ENCODE results near the gene HIPK2.

Gene HIPK2

DNA sequence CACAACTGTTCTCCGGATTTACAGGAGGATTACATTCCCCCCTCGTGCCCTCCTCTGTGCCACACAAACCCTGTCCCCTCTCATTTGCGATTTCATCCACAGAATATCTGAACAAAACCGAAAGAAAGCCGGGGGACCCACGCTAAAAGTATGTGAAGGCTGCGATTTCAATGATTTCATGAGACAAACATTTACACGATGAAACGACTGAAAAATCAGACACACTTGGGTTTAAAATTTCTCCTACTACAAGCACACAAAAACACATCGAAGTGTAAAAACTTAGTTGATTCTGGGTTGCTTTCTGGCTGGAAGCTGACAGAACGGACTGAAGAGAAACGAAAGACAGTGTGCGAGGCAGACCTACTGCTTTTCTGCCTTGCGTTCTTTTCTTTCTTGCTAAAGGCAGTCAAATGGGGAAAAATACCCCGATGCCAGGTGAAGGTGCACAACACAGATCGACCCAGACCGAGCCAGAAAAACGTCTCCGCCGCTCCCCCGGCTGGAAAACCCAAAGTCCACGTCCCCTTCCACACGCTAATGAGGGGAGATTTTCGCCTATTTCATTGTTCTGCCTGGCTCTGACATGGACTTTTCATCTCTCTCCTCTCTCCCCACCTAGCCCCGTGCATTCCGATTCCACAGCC is 1.2 kb downstream of the HIPK2 start:
- Histone ChIP-seq H4K20me1 (ENCODE audit: insufficient read depth) (0 out of 2 replicates have a peak, but pooled peaks cover 15% of the 10 kb centered on the region), H3K36me3 (ENCODE audit: insufficient read depth) (no peaks in the 10 kb centered on the region), H3K9ac (peak overlapping the region; percentile 87), H3K27ac (peak overlapping the region; percentile 88), H3K79me2 (ENCODE audit: insufficient read depth, low read depth) (peaks cover 62% of the 10 kb centered on the region), H2AFZ (ENCODE audit: low read depth) (peak overlapping the region; percentile 38), H3K4me2 (peak overlapping the region; percentile 79), H3K27me3 (ENCODE audit: insufficient read depth, low read depth) (no peaks in the 10 kb centered on the region), H3K4me1 (ENCODE audit: low read depth, poor library complexity, severe bottlenecking) (peaks cover 43% of the 10 kb centered on the region), H3K4me3 (IDR thresholded peaks at IDR 0.05; ENCODE audit: insufficient read depth, low read depth, low read length) (no peak overlapping the region)
- TF ChIP-seq, protein P1, sequence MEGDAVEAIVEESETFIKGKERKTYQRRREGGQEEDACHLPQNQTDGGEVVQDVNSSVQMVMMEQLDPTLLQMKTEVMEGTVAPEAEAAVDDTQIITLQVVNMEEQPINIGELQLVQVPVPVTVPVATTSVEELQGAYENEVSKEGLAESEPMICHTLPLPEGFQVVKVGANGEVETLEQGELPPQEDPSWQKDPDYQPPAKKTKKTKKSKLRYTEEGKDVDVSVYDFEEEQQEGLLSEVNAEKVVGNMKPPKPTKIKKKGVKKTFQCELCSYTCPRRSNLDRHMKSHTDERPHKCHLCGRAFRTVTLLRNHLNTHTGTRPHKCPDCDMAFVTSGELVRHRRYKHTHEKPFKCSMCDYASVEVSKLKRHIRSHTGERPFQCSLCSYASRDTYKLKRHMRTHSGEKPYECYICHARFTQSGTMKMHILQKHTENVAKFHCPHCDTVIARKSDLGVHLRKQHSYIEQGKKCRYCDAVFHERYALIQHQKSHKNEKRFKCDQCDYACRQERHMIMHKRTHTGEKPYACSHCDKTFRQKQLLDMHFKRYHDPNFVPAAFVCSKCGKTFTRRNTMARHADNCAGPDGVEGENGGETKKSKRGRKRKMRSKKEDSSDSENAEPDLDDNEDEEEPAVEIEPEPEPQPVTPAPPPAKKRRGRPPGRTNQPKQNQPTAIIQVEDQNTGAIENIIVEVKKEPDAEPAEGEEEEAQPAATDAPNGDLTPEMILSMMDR (conservative IDR thresholded peaks at IDR 0.05; ENCODE audit: low read depth, low read length): no peak

- Histone ChIP-seq H3K27ac (peak overlapping the region; percentile 88), H4K20me1 (ENCODE audit: insufficient read depth) (0 out of 2 replicates have a peak, but pooled peaks cover 18% of the 10 kb centered on the region), H3K4me3 (IDR thresholded peaks at IDR 0.05; ENCODE audit: insufficient read depth, low read depth, low read length) (no peak overlapping the region), H3K4me1 (ENCODE audit: low read depth, poor library complexity, severe bottlenecking) (peaks cover 51% of the 10 kb centered on the region), H3K27me3 (ENCODE audit: insufficient read depth, low read depth) (no peaks in the 10 kb centered on the region), H3K36me3 (ENCODE audit: insufficient read depth) (no peaks in the 10 kb centered on the region), H3K4me2 (peak overlapping the region; percentile 79), H2AFZ (ENCODE audit: low read depth) (peak overlapping the region; percentile 38; the same call in 1 of the 2 replicates), H3K79me2 (ENCODE audit: insufficient read depth, low read depth) (peaks cover 70% of the 10 kb centered on the region), H3K9ac (peak overlapping the region; percentile 87; the same call in 1 of the 2 replicates)
- TF ChIP-seq, protein P1 (conservative IDR thresholded peaks at IDR 0.05; ENCODE audit: low read depth, low read length): peak; percentile 93
Measured at GRCh38 chr7:139775829-139776266, 1.9 kb downstream of the HIPK2 start.

DNA sequence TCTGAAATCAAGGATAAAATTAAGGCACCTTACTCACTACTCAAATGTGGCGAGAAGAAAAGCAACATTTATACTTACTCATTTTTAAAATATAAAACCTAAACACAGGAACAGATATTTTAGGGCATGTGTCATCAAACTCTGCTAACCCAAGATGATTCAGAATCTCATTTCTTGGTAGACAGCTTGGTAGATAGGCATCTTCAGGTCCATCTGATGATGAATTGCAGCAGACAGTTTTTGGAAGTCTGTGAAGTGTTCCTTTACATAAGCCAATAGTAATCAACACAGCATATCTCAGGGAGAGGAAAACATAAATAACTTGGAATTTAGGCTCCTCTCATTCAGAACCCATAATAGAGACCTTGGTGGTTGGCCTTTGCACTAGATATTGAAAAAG is 3.4 kb downstream of the HIPK2 start:
- H3K27ac ChIP-seq: no peak overlapping the region

DNA sequence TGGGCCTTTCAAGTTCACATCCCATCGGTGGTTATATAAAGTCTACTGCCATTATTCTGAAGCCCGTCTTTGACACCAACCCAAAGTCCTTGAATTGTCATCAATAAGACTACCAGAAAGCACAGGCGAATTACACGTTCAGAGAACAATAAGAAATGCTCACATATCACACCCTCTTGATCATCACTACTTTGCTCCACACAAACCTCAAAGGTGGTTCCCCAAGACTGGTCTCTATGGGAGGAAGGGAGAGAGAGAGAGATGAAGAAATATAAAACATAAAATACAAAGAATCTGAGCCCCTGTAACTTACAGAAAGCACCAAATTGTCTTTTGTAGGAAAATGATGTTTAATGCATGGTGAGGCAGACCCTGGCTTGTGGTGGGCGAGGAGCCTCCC is 4.4 kb downstream of the HIPK2 start:
- Histone ChIP-seq H3K36me3 (ENCODE audit: insufficient read depth) (no peaks in the 10 kb centered on the region), H3K4me2 (peak overlapping the region; percentile 48; the same call in 1 of the 2 replicates), H3K27ac (no peak overlapping the region), H4K20me1 (ENCODE audit: insufficient read depth) (0 out of 2 replicates have a peak, but pooled peaks cover 18% of the 10 kb centered on the region), H3K4me1 (ENCODE audit: low read depth, poor library complexity, severe bottlenecking) (peaks cover 66% of the 10 kb centered on the region), H3K79me2 (ENCODE audit: insufficient read depth, low read depth) (peaks cover 89% of the 10 kb centered on the region), H3K4me3 (IDR thresholded peaks at IDR 0.05; ENCODE audit: insufficient read depth, low read depth, low read length) (no peak overlapping the region), H3K27me3 (ENCODE audit: insufficient read depth, low read depth) (no peaks in the 10 kb centered on the region), H3K9ac (no peak overlapping the region), H2AFZ (ENCODE audit: low read depth) (no peak overlapping the region)
- TF ChIP-seq, protein P1 (conservative IDR thresholded peaks at IDR 0.05; ENCODE audit: low read depth, low read length): no peak

More for the DNA sequence above, 3.4 kb downstream of the HIPK2 start:
- TF ChIP-seq, protein P1 (conservative IDR thresholded peaks at IDR 0.05; ENCODE audit: low read depth, low read length): no peak
- peak overlapping the region; percentile 48; the same call in 1 of the 2 replicates for H3K4me2 ChIP-seq
- no peak overlapping the region for H2AFZ ChIP-seq (ENCODE audit: low read depth)
- H3K4me3 ChIP-seq (IDR thresholded peaks at IDR 0.05; ENCODE audit: insufficient read depth, low read depth, low read length): no peak overlapping the region
- no peaks in the 10 kb centered on the region for H3K36me3 ChIP-seq (ENCODE audit: insufficient read depth)
- H3K4me1 ChIP-seq (ENCODE audit: low read depth, poor library complexity, severe bottlenecking): peaks cover 63% of the 10 kb centered on the region
- H3K27me3 ChIP-seq (ENCODE audit: insufficient read depth, low read depth): no peaks in the 10 kb centered on the region
- 0 out of 2 replicates have a peak, but pooled peaks cover 18% of the 10 kb centered on the region for H4K20me1 ChIP-seq (ENCODE audit: insufficient read depth)
- no peak overlapping the region for H3K9ac ChIP-seq
- H3K79me2 ChIP-seq (ENCODE audit: insufficient read depth, low read depth): peaks cover 84% of the 10 kb centered on the region

All from KMS-11 (cell line).